IMR-90 (cell line): Measurements from ENCODE around the gene MMAB. TPM values are rescaled to one million over a fixed set of nuclear protein-coding genes. Genes with fewer than 3 reads are reported as not detected.

Source experiments
- ATAC-seq: fragments of 200-7000 bp; cut with Tn5 transposase; 2 replicates; pipeline ENCODE4 v1.9.1; 2020; ENCODE audit warnings: low read depth, mild to moderate bottlenecking, moderate library complexity
- BruUV-seq: library from RNA; stranded (reverse); fragments of 400-500 nt; replicated peaks from 2 replicates; lab custom pipeline; 2021; lab: Mats Ljungman, UMichigan
- CTCF ChIA-PET: fragments of 300-600 bp; formaldehyde crosslinking; extraction: SDS; loops from one replicate; lab custom pipeline; 2021; ENCODE audit warnings: antibody characterized with exemption; lab: Yijun Ruan, JAX
- POLR2A ChIA-PET: fragments of 300-600 bp; sonication (Branson Sonifier 250); formaldehyde crosslinking; loops from one replicate; lab custom pipeline; 2022; ENCODE audit warnings: antibody characterized with exemption; ENCODE audit not compliant: unreplicated experiment; lab: Charles Lee
- DNase-seq: peaks from one replicate; pipeline ENCODE4 v3.0.0; 2013
- H2AFZ ChIP-seq: replicated peaks from 2 replicates; pipeline ENCODE3; 2013; ENCODE audit warnings: low read length, mild to moderate bottlenecking; ENCODE audit not compliant: poor library complexity
- H2AK5ac ChIP-seq: 2 replicates; pipeline ENCODE4 v1.6.1; 2013; ENCODE audit warnings: low read depth, low read length, inconsistent platforms
- H2AK9ac ChIP-seq: replicated peaks from 2 replicates; pipeline ENCODE3; 2013; ENCODE audit warnings: mild to moderate bottlenecking, low read depth, low read length, moderate library complexity; ENCODE audit not compliant: poor library complexity
- H2BK120ac ChIP-seq: 2 replicates; pipeline ENCODE4 v1.6.1; 2013; ENCODE audit warnings: low read depth, low read length, inconsistent platforms
- H2BK15ac ChIP-seq: 3 replicates; pipeline ENCODE4 v1.6.1; 2013; ENCODE audit warnings: low read depth, low read length, inconsistent platforms
- H2BK20ac ChIP-seq: 2 replicates; pipeline ENCODE4 v1.6.1; 2013; ENCODE audit warnings: low read depth, mild to moderate bottlenecking, inconsistent platforms, low read length, moderate library complexity
- H2BK5ac ChIP-seq: 2 replicates; pipeline ENCODE4 v1.6.1; 2013; ENCODE audit warnings: mild to moderate bottlenecking, low read depth, low read length, inconsistent platforms; ENCODE audit not compliant: poor library complexity, severe bottlenecking
- H3K14ac ChIP-seq: replicated peaks from 2 replicates; pipeline ENCODE4 v1.6.1; 2013; ENCODE audit warnings: low read depth, low read length, inconsistent platforms
- H3K18ac ChIP-seq: 2 replicates; pipeline ENCODE4 v1.6.1; 2013; ENCODE audit warnings: low read depth, low read length, control low read depth
- H3K23ac ChIP-seq: 2 replicates; pipeline ENCODE4 v1.6.1; 2013; ENCODE audit warnings: low read depth, low read length, inconsistent platforms
- H3K27ac ChIP-seq: 2 replicates; pipeline ENCODE4 v1.5.1; 2013; ENCODE audit warnings: mild to moderate bottlenecking, control low read depth, low read length; ENCODE audit not compliant: insufficient read depth
- H3K27me3 ChIP-seq: 2 replicates; pipeline ENCODE4 v1.6.1; 2013; ENCODE audit warnings: low read length; ENCODE audit not compliant: control insufficient read depth, insufficient read depth
- H3K36me3 ChIP-seq: 2 replicates; pipeline ENCODE4 v1.6.1; 2013; ENCODE audit warnings: low read length, mixed read lengths; ENCODE audit not compliant: control insufficient read depth, insufficient read depth
- H3K4ac ChIP-seq: 2 replicates; pipeline ENCODE4 v1.6.1; 2013; ENCODE audit warnings: low read depth, low read length, inconsistent platforms
- H3K4me1 ChIP-seq: 2 replicates; pipeline ENCODE4 v1.6.1; 2013; ENCODE audit warnings: low read length, mixed read lengths; ENCODE audit not compliant: control insufficient read depth, insufficient read depth
- H3K4me2 ChIP-seq: 2 replicates; pipeline ENCODE4 v1.6.1; 2013; ENCODE audit warnings: low read depth, mild to moderate bottlenecking, control low read depth, low read length, moderate library complexity
- H3K4me3 ChIP-seq: 2 replicates; pipeline ENCODE4 v1.5.1; 2013; ENCODE audit warnings: low read depth, mild to moderate bottlenecking, control low read depth, low read length, moderate library complexity; ENCODE audit not compliant: insufficient read depth
- H3K56ac ChIP-seq: 2 replicates; pipeline ENCODE4 v1.6.1; 2013; ENCODE audit warnings: low read length, inconsistent platforms; ENCODE audit not compliant: insufficient read depth; ENCODE audit errors: extremely low read depth
- H3K79me1 ChIP-seq, 2 experiments: 2 replicates each; pipeline ENCODE4 v1.6.1; 2013; ENCODE audit warnings: low read length in 2 of 2, inconsistent platforms in 1 of 2, low read depth in 1 of 2
- H3K9ac ChIP-seq: 2 replicates; pipeline ENCODE4 v1.6.1; 2013; ENCODE audit warnings: low read depth, low read length, control low read depth
- H3K9me1 ChIP-seq: 2 replicates; pipeline ENCODE4 v1.6.1; 2013; ENCODE audit warnings: low read length, inconsistent platforms; ENCODE audit not compliant: insufficient read depth
- H3K9me3 ChIP-seq: 2 replicates; pipeline ENCODE4 v1.6.1; 2013; ENCODE audit warnings: low read length; ENCODE audit not compliant: control insufficient read depth, insufficient read depth
- H4K20me1 ChIP-seq: 2 replicates; pipeline ENCODE4 v1.6.1; 2013; ENCODE audit warnings: low read length, inconsistent platforms; ENCODE audit not compliant: insufficient read depth
- H4K5ac ChIP-seq: 2 replicates; pipeline ENCODE4 v1.6.1; 2013; ENCODE audit warnings: mild to moderate bottlenecking, low read depth, low read length, control low read depth
- H4K8ac ChIP-seq, 2 experiments: 2 replicates each; pipeline ENCODE4 v1.6.1; 2013; ENCODE audit warnings: low read depth in 2 of 2, low read length in 2 of 2, control low read depth in 1 of 2, inconsistent platforms in 1 of 2
- H4K91ac ChIP-seq: 2 replicates; pipeline ENCODE4 v1.6.1; 2013; ENCODE audit warnings: low read depth, low read length, inconsistent platforms; ENCODE audit not compliant: insufficient read depth
- BHLHE40 ChIP-seq: fragments of 150-350 bp; IDR thresholded peaks from 2 replicates; pipeline ENCODE4 v1.6.1; 2016; ENCODE audit warnings: mild to moderate bottlenecking, low read depth, low read length
- CEBPB ChIP-seq: IDR thresholded peaks from 2 replicates; pipeline ENCODE4 v1.6.1; 2012; ENCODE audit warnings: low read depth, low read length, improper control_type of control experiment
- CHD1 ChIP-seq: IDR thresholded peaks from 2 replicates; pipeline ENCODE4 v1.6.1; 2012; ENCODE audit warnings: low read depth, low read length, improper control_type of control experiment
- MAFK ChIP-seq: IDR thresholded peaks from 2 replicates; pipeline ENCODE4 v1.6.1; 2012; ENCODE audit warnings: low read depth, low read length, improper control_type of control experiment
- MAZ ChIP-seq: IDR thresholded peaks from 2 replicates; pipeline ENCODE4 v1.6.1; 2012; ENCODE audit warnings: low read depth, mild to moderate bottlenecking, low read length, improper control_type of control experiment, moderate library complexity, borderline replicate concordance
- MXI1 ChIP-seq: IDR thresholded peaks from 2 replicates; pipeline ENCODE4 v1.6.1; 2012; ENCODE audit warnings: low read depth, mild to moderate bottlenecking, low read length, moderate library complexity, borderline replicate concordance
- RAD21 ChIP-seq: IDR thresholded peaks from 2 replicates; pipeline ENCODE4 v1.6.1; 2012; ENCODE audit warnings: low read length, improper control_type of control experiment
- RCOR1 ChIP-seq: IDR thresholded peaks from 2 replicates; pipeline ENCODE4 v1.6.1; 2012; ENCODE audit warnings: mild to moderate bottlenecking, low read length, improper control_type of control experiment; ENCODE audit not compliant: insufficient replicate concordance
- RFX5 ChIP-seq: IDR thresholded peaks from 2 replicates; pipeline ENCODE4 v1.8.0; 2012; ENCODE audit warnings: low read depth, mild to moderate bottlenecking, low read length, moderate library complexity
- SMC3 ChIP-seq: fragments of 150-350 bp; IDR thresholded peaks from 2 replicates; pipeline ENCODE4 v1.6.1; 2016; ENCODE audit warnings: low read depth, mild to moderate bottlenecking, antibody characterized with exemption, low read length, moderate library complexity
- WGBS, 2 experiments: methylation state at CpG; one replicate each; pipeline versions ENCODE4 v1.1.5 to v1.1.7; 2013; ENCODE audit warnings: missing lambda C conversion rate in 2 of 2; ENCODE audit not compliant: insufficient read length in 1 of 2; ENCODE audit errors: extremely low coverage in 2 of 2; 5-methylcytosine and 5-hydroxymethylcytosine counted together
- dilution Hi-C: fragments of 300-500 bp; cut with HindIII; formaldehyde crosslinking; loops from one replicate; pipeline ENCODE4 v1.14.3; 2018; ENCODE audit warnings: low sequenced_read_pairs; ENCODE audit not compliant: unreplicated experiment
- in situ Hi-C: fragments of 300-500 bp; cut with MboI; formaldehyde crosslinking; loops from 3 replicates; pipeline ENCODE4 v1.14.3; 2019; ENCODE audit warnings: low sequenced_read_pairs, inconsistent platforms, mixed read lengths
- intact Hi-C: fragments of 100-400 bp; cut with micrococcal nuclease; formaldehyde crosslinking; loops from 2 replicates; pipeline ENCODE4 v1.10.0; 2022
- polyA plus RNA-seq, 3 experiments: library from polyadenylated mRNA; depleted of rRNA; stranded (reverse); fragments of >200 nt; gene quantifications; 2 replicates each; pipeline ENCODE4 v1.2.3, GENCODE V29; 2012; ENCODE audit warnings: low replicate concordance in 1 of 3
- total RNA-seq: library from RNA; depleted of rRNA; stranded (reverse); fragments of >200 nt; gene quantifications from 2 replicates; pipeline ENCODE4 v1.2.3, GENCODE V29; 2012
- TF ChIP-seq, protein P1 (sequence below): fragments of 150-350 bp; IDR thresholded peaks from 2 replicates; pipeline ENCODE4 v1.6.1; 2017; ENCODE audit warnings: mild to moderate bottlenecking, antibody characterized with exemption, low read length, low read depth

The MMAB gene
- total and polyA plus RNA-seq, 2 of the 4 experiments (the other 2 are of a cell fraction), result 16.5 to 16.9 TPM

- no peak overlapping the region for H4K8ac ChIP-seq
- H4K20me1 ChIP-seq, result no peaks in the 10 kb centered on the region
- dilution Hi-C loops (no loop called here), intact Hi-C loops (no loop called here), in situ Hi-C loops (no loop called here)
- H4K91ac ChIP-seq, result no peak overlapping the region
- no peak overlapping the region for H2BK120ac ChIP-seq
- no peak overlapping the region for H3K4me2 ChIP-seq
- no peak overlapping the region for H3K27ac ChIP-seq
- ATAC-seq (no peak), DNase-seq (no peak)
- no peak overlapping the region for H3K14ac ChIP-seq
- H3K9ac ChIP-seq, result no peak overlapping the region
- TF ChIP-seq MAZ (no peak), SMC3 (no peak), MAFK (no peak), RCOR1 (no peak), CEBPB (no peak), CHD1 (no peak), MXI1 (no peak), RFX5 (no peak), RAD21 (no peak), BHLHE40 (no peak)
- TF ChIP-seq, protein P1, sequence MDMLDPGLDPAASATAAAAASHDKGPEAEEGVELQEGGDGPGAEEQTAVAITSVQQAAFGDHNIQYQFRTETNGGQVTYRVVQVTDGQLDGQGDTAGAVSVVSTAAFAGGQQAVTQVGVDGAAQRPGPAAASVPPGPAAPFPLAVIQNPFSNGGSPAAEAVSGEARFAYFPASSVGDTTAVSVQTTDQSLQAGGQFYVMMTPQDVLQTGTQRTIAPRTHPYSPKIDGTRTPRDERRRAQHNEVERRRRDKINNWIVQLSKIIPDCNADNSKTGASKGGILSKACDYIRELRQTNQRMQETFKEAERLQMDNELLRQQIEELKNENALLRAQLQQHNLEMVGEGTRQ, result no peak
- no peak overlapping the region for H3K56ac ChIP-seq
- POLR2A ChIA-PET, result no interaction called here
- CTCF ChIA-PET, result no interaction called here
- no TSS peak for BruUV-seq
- no peak overlapping the region for H3K23ac ChIP-seq
- H3K4ac ChIP-seq, result no peak overlapping the region
- H3K9me3 ChIP-seq, result 0 out of 2 replicates have a peak, but pooled peaks cover 2% of the 10 kb centered on the region
- no peak overlapping the region for H2AK5ac ChIP-seq
- H3K4me1 ChIP-seq, result no peaks in the 10 kb centered on the region
- no peaks in the 10 kb centered on the region for H3K27me3 ChIP-seq
- no peak overlapping the region for H3K4me3 ChIP-seq
- H3K9me1 ChIP-seq, result no peaks in the 10 kb centered on the region
- no peak overlapping the region for H2BK20ac ChIP-seq
- 89% methylated on average over 7 of the region's 10 CpGs; no CpG with 5 or more reads in 1 of the 2 experiments for WGBS, 2 experiments
- 0 out of 2 replicates have a peak, but pooled peaks cover 1% of the 10 kb centered on the region for H3K36me3 ChIP-seq
- H3K18ac ChIP-seq, result no peak overlapping the region
- no peak overlapping the region for H4K5ac ChIP-seq
- H2AFZ ChIP-seq, result no peak overlapping the region
- H2AK9ac ChIP-seq, result no peak overlapping the region
- H2BK15ac ChIP-seq, result no peak overlapping the region; the same call in 2 of the 3 replicates
- no peak overlapping the region for H2BK5ac ChIP-seq
- H3K79me1 ChIP-seq, result no peaks in the 10 kb centered on the region
Observed at GRCh38 chr12:109561711-109562030, 11.6 kb downstream of the MMAB start.
